Natural killer cell treated with Interleukin-12 subunit alpha and Interleukin-12 subunit beta and Interleukin-15 and Interleukin-18, amount 100 ng/mL, for 72 hours (primary cell): ENCODE results near the gene FUT8. TPM values are rescaled to one million over a fixed set of nuclear protein-coding genes. Genes with fewer than 3 reads are reported as not detected.

Source experiments
- ATAC-seq, 2 donors: fragments of 150-1000 bp; cut with Tn5 transposase in 1 of 2; sonication (Bioruptor Pico), chemical (Tn5 transposase) in 1 of 2; 2 replicates each; pipeline ENCODE4 v1.10.0; 2021
- DNase-seq: peaks from one replicate; pipeline ENCODE4 v3.0.0; 2022; ENCODE audit warnings: low spot score
- H3K27ac Mint-ChIP-seq, 2 donors: 1 replicate in 1 of 2; 2 replicates in 1 of 2; pipeline ENCODE4 v1.8.0; 2022; ENCODE audit warnings: mixed read lengths in 2 of 2, mild to moderate bottlenecking in 1 of 2, moderate library complexity in 1 of 2
- H3K27me3 Mint-ChIP-seq, 2 donors: 1 replicate in 1 of 2; 2 replicates in 1 of 2; pipeline ENCODE4 v1.8.0; 2022; ENCODE audit warnings: mixed read lengths in 2 of 2
- H3K36me3 Mint-ChIP-seq: one replicate; pipeline ENCODE4 v1.8.0; 2022; ENCODE audit warnings: mixed read lengths
- H3K4me1 Mint-ChIP-seq, 2 donors: 1 replicate in 1 of 2; 2 replicates in 1 of 2; pipeline ENCODE4 v1.8.0; 2022; ENCODE audit warnings: low read depth in 2 of 2, mixed read lengths in 2 of 2, mild to moderate bottlenecking in 1 of 2
- H3K4me3 Mint-ChIP-seq: one replicate; pipeline ENCODE4 v1.8.0; 2022; ENCODE audit warnings: mixed read lengths
- H3K9me3 Mint-ChIP-seq: 2 replicates; pipeline ENCODE4 v1.8.0; 2022; ENCODE audit warnings: mixed read lengths
- total RNA-seq, 2 donors: library from RNA; stranded (reverse); gene quantifications; one replicate each; pipeline ENCODE4 v1.2.3, GENCODE V29; 2022

Gene FUT8
- total RNA-seq, 2 donors from 2014 or later, result 73.0 to 139 TPM

GRCh38 chr14:65790172-65790815 lies 377.8 kb downstream of the FUT8 start:
- Mint-ChIP-seq H3K27ac (no peak overlapping the region), H3K9me3 (no peaks in the 10 kb centered on the region), H3K36me3 (no peaks in the 10 kb centered on the region), H3K27me3 (peaks cover 18 to 32% of the 10 kb centered on the region in 2 donors), H3K4me1 (peaks cover 0 to 5% of the 10 kb centered on the region in 2 donors), H3K4me3 (no peak overlapping the region)
- ATAC-seq (no peak), DNase-seq (no peak)

DNA sequence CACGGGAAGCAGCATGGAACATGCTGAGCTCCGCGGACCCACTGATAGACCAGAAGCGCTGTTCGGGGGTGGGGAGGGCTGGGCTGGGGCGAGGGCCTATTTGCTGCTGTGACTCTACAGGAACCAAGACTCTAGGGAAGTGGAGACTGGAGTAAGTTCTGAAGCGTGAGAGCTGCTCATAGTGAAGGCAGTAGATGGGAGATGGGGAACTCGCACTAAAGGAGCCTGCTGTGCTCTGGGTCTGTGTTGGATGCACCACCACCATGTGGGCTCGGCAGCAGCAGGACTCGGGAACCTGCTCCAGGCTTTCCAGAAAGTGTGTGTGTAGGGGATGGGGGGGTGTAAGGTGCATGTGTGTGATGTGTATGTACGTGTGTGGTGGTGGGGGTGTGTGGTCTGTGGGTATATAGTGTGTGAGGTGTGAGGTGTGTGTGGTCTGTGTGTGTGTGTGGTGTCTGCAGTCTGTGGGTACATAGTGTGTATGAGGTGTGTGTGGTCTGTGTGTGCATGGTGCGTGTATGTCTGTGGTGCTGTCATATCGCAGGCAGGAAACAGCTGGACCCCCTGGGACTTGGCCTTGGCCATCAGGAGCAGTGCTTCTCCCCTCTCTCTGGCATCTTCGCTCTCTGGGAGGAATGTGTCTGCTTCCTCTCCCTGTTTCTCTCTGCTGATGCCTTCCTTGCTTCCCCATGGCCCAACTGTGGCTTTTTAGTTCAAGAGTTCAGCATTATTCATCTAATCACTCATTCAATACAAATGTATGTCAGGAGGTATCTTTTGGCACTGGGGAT lies 378.9 kb downstream of the FUT8 start:
- peak; percentile 72 to 79 for ATAC-seq
- H3K27me3 Mint-ChIP-seq, result peaks cover 16 to 32% of the 10 kb centered on the region in 2 donors
- DNase-seq, result no peak
- no peak overlapping the region for H3K27ac Mint-ChIP-seq
- no peaks in the 10 kb centered on the region for H3K9me3 Mint-ChIP-seq
- H3K4me1 Mint-ChIP-seq, result peaks cover 0 to 5% of the 10 kb centered on the region in 2 donors
- no peaks in the 10 kb centered on the region for H3K36me3 Mint-ChIP-seq
- no peak overlapping the region for H3K4me3 Mint-ChIP-seq

GRCh38 chr14:65792208-65792905 lies 379.8 kb downstream of the FUT8 start:
- no peak for ATAC-seq
- Mint-ChIP-seq H3K27me3 (peaks cover 11 to 25% of the 10 kb centered on the region in 2 donors), H3K36me3 (no peaks in the 10 kb centered on the region), H3K4me1 (peaks cover 0 to 5% of the 10 kb centered on the region in 2 donors), H3K4me3 (no peak overlapping the region), H3K27ac (no peak overlapping the region), H3K9me3 (no peaks in the 10 kb centered on the region)
- DNase-seq, result no peak
